Head of caudate nucleus (tissue), 42 donors: ENCODE results near the gene OR51D1.

ENCODE experiments used
- DNase-seq, 42 donors: peaks; one replicate each; pipeline versions ENCODE4 v3.0.0 to v3.0.0-alpha.2; 2020 to 2021; ENCODE audit warnings: mixed read lengths in 7 of 42
- intact Hi-C: fragments of 100-400 bp; cut with DNase I; formaldehyde crosslinking; loops from one replicate; pipeline ENCODE4 v1.15.0; 2022

The OR51D1 gene, protein sequence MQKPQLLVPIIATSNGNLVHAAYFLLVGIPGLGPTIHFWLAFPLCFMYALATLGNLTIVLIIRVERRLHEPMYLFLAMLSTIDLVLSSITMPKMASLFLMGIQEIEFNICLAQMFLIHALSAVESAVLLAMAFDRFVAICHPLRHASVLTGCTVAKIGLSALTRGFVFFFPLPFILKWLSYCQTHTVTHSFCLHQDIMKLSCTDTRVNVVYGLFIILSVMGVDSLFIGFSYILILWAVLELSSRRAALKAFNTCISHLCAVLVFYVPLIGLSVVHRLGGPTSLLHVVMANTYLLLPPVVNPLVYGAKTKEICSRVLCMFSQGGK

DNA sequence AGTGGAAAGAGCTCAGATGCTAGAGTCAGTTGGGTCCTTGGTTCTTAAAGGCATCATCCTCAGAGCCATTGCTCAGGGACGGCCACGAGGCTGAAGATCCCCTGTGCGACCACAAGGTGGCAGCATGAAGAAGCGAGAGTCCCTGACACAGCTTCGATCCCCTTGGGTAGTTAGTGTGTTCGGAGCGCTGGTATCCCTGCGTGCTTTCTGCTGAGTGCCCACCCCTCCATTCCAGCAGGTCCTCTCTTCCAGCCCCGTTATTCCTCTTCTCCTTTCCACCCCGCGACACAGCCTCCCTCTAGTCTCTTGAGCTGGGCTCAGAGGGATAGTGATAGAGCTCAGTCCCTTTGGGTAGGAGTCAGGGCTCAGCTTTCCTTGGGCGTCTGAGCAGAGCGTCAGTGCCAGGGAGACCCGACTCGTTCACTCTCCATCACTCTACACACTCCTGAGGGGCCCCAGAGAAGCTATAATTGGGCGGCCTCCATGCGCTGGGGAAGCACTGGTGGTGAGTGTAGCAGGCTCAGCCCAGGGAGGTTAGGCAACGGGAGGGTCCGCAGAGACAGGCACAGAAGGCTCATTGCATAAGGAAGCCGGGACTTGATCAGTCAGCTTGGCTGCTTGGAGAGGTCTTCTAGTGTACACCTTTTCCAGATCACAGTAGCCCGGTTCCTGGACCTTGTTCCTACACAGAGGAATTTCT, at the start of gene OR51D1:
Gene OR51D1, plus strand, starts transcription at position 516 of the 700 bp plus-strand sequence. CDS start 2,314 bp downstream, outside the sequence.
- intact Hi-C loops = loop anchor here (10.0 kb wide), 1 partner anchor 368 kb away; no protein-coding TSS in a partner anchor
- DNase-seq = peak; percentile 40 to 90 (median 78)

DNA sequence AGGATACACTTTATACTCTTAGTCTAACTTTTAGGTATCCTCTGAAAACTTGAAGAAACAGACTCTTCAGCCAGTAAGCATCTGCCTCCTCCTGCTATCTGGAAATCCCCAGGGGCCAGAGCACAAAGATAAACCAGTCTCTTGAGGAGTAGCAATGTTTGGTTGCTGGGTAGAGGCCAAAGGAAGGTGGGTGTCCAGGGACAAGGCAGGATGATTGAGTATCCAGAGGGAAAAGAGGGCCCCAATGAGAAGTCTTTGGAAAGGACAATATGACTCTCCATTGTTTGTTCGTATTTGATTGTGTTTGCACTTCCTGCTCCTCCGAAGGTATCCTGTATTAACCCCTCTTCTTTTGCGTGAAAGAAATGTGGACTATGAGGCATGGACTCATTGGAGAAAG, 48.3 kb upstream of the OR51D1 start:
- intact Hi-C loops = no loop called here
- DNase-seq = no peak

DNA sequence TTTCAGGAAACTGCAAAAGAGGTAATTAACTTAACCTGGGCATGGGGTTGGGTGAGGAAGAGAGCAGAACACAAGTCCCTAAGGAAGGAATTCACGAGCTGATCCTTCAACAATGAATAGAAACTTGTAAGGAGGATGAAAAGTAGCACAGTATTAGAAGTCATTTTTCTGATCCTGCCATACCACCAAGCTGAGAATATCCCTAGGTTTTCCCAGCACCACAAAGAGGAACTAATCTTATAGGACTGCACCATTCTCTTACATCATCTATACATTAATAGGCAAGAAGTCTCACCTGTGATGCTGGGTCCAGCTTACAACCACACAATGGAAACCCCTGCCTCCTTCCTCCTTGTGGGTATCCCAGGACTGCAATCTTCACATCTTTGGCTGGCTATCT, 43.5 kb upstream of the OR51D1 start, which contains the start of gene OR52I1:
Gene OR52I1, plus strand, starts transcription at position 301 of the 400 bp plus-strand sequence. Its CDS starts 0 bp downstream, at position 301.
- DNase-seq = no peak
- intact Hi-C loops = no loop called here

DNA sequence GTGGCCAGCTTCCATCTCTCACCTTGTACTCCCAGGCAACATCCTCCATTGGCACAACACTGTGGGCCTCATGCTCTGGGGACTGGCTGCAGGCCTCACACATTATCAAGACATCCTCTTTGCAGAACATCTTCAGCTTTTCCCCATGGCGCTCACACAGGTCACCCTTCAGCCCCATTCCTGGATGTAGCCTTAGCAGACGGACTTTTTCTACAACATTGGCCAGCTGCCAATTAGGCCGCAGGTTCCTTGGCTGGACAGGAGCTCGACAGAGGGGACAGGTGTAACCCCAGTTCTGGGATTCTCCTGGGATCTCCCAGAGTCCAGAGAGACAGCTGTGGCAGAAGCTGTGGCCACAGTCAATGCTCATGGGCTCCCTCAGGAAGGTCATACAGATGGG, 32.2 kb upstream of the OR51D1 start:
- no peak for DNase-seq
- intact Hi-C loops = no loop called here

DNA sequence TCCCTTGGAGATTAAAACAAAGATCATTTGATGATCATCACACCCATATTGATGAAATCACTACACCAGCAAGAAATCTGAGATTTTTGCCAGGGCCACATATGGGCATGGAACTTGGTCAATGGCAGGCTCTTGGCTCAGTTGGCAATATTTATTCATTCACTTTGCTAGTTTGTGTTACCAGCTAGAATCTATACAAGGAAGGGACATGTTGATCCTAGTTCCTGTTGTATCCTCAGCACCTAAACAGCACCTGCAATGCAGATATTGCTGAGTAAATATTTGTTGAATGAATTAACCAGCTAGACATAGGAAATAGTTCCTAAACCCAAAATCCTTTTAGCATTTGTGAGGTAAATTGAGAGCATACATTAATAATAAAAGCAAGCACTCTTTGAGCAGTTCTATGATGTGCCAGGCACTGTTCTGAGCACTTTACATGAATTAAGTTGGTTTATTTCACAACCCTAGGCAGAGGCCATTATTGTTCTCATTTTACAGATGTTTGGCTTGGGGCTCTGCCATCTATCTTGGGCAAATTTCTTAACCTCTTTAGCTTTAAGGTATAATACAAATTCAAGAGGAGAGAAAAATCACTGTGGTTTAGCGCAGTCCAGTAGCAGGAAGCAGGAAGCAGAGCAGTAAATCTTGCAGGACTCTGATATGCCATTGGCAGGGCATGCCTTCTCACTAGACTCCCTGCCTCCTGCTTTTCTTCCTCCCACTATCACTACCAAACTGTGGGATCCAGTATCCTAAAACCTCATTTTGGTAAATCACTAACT, 30.9 kb upstream of the OR51D1 start:
- no peak for DNase-seq
- intact Hi-C loops = no loop called here

DNA sequence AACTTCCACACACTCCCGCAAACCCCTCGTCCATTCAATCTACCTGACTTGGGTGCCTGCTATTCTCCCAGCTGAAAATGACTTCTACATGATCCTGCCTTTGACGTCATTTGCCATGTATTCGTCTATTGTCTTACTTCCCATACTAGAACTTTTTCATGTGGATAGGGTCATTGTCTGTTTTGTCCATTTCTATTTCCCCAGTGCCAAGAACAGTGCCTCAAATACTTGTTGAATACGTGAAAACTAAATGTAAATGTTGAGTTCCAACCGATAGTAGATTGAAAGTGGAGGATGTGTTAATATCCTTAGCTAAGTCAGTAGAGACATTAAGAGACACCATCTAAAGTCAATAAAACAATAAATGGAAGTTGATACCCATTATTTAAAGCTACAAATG, 30.2 kb upstream of the OR51D1 start:
- intact Hi-C loops = no loop called here
- no peak for DNase-seq

DNA sequence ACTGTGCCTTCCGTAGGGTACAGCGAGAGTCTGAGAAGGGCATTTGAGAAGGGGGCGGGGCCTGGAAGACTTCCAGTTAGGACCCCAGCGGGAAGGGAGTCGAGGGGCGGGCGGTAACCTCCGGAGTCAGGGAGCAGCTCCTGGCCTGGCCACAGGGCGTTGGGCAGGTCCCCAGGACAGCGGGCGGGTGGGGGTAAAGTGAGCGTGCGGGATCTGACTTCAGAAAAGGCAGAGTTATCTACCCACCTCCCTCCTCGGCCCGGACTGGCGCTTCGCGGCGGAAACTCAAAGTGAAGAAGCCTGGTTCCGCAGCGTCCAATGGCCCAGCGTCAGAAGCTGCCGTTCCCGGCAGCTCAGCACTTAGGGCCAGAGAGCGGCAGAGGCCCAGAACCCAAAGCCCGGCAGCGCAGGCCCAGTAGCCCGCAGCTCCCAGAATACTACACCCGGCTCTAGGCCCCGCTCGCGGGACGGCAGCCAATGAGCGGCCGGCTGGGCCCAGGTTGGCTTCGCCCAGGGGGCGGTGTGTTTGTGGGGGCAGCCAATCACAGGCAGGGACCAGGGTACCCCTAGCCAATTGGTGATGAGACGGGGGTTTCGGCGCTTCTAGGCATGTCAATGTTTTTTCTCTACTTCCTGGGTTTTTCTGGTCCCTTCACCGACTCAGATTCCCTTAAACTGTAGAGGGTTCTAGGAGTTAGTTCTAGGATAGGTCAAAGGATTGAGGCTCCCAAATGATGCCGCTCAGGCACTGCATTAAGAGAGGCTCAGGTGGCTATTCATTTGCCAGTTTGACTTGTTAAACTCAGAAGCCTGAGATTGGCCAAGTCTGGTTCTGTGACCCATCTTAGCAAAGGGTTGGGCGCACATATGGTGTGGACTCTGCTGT, 29.3 kb upstream of the OR51D1 start, which contains the start of gene TRIM68:
Gene TRIM68, minus strand, starts transcription at position 451 of the 886 bp plus-strand sequence. CDS start 2,727 bp downstream, outside the sequence.
- intact Hi-C loops = no loop called here
- DNase-seq = peak; percentile 93 to 99 (median 98)

DNA sequence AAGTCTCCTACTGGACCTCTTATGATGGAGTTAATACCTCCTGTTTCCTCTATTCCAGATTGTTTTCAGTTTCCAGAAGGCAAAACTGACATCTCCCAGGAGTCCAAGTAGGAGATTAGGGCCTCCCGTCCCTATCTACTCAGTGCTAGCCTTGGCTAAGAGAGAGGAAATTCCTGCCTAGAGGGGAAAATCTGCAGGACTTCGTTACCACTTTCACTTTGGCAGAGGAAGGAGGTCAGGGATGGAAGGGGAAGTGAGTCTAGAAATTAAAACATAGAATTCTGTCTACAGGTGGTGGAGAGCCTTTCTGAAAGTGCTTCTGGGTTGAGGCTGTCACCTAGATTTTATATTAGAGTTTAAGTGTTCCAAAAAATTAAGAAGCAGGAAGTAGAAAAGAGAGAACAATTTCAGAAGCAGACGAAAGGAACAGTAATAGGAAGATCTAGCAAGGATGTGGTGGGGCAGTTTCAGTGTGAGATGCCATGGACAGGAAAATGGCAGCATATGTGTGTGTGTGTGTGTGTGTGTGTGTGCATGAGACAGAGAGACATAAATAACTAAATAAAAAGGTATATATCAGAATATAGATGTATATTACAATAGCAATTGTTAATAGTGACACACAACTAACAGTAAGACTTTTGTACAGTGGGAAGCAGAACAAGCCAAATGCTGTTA, 26.9 kb upstream of the OR51D1 start:
- intact Hi-C loops = no loop called here
- no peak for DNase-seq

DNA sequence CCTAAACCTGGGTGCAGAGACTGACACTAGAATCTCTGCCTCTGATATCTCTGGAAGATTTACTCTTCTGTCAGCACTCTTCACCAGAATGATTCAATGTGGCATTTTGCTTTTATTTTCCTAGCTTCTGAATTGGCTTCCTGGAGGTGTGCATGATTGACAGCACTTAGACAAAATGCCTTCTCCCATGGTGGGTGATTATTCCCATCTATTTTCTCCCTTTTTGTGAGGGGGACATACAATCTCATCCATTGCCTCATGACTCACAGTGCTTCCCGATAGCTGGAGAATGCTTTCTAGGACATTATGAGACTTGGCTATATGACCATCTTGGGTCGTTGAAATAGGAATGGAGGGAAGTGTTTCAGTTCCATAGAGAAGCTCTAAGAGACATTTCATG, 25.3 kb upstream of the OR51D1 start:
- no peak for DNase-seq

DNA sequence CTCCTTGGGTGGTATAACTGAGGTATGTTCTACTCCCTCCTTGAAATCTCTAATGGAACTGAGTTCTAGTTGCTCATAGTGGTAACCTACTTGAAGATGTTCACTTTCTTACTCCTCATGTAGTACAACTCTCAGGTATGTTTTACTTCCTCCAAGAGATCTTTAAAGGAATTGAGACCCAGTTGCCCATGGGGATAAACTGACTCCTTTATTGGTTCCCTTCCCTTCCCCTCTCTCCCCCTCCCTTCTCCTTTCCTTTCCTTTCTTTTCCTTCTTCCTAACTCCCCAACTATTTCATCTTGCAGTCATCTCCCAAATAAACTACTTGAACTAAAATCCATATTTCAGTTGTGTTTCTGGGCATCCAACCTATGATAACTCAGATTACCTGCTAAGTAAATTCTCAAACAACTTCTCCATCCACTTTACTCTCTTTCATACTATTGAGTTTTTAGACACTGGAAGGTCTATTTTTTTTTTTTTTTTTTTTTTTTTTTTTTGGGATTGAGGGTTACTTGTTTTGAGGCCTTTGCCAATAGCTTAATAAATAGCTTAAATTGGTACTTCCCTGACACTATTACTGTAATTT, 21.3 kb upstream of the OR51D1 start:
- intact Hi-C loops = no loop called here

More for the DNA sequence above, 25.3 kb upstream of the OR51D1 start:
- intact Hi-C loops = no loop called here

DNA sequence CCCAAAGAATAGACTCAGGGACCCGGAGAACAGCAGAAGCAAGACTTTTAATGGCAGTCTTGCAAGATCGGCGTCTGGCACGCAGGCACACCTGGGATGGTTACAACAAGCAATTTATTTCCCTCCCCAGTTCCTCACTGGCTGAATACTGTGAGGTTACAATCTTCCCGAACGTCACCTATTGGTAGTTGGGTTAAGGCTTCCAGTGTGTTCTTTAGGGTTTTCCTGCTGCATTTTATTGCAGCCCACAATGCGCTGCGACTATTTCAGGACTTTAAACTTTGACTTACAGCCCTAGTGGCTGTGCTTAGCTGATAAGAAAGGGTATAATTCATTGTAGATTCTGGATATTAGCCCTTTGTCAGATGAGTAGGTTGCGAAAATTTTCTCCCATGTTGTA, 17.8 kb upstream of the OR51D1 start:
- DNase-seq = no peak
- intact Hi-C loops = no loop called here

More for the DNA sequence above, 21.3 kb upstream of the OR51D1 start:
- DNase-seq = no peak

DNA sequence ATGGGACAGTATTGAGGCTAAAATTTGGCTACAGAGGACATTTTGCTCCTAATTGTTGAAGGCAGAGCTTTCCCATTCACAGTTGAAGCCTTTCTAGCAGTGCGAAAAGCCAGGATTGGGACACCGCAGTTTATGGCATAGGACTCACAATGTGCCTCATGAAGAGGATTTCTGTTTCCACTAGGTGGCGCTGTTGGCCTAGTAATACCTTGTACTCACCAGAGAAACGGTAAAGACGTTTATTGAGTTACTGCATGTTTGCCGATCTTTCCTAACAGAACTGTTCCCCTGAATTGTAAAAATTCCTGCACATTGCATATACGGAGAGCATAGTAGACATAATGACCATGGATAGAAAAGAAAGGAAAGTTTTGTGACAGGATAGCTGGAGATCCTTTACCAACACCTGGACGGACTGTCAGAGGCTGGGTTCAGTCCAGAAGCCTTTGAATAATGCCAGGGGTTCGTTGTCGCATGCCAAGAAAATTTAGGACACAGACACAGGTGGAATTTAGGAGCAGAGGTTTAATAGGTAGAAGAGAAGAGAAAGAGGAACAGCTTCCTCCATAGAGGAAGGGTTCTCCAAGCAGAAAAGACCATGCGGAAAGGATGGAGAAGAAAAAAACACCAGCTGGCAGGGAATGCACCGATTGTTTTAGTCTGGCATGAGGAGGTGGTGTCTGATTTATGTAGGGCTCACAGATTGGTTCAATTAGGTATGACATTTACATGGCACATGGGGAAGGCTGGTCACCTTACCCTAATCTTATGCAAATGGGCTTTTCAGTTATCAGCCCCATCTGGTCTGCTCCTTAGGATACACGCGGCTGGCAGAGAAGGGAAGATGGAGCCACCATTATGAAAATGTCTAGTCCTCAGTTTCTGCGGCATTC, 10.8 kb upstream of the OR51D1 start:
- intact Hi-C loops = no loop called here
- peak in 35 of 42 donors; percentile 11 to 82 (median 54) for DNase-seq

DNA sequence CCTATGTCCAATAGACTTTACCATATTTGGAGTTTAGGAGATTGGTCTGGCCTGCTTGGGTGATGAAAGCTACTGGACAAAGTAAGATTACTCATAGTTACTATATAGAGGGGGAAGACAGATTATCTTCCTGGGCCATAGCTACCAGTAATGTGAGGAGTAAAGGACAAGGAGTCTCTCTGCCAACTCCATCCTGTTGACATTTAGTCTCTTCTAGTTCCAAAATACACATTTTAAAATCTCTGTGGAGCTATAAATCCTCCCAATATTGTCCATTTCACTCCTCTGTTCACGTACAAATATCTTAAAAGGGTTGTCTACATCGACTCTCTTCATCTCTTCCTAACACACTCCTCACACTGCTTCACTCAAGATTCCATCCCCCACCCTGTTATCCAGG, 1.1 kb upstream of the OR51D1 start:
- no peak for DNase-seq
- intact Hi-C loops = loop anchor here (10.0 kb wide), 1 partner anchor 369 kb away; no protein-coding TSS in a partner anchor

DNA sequence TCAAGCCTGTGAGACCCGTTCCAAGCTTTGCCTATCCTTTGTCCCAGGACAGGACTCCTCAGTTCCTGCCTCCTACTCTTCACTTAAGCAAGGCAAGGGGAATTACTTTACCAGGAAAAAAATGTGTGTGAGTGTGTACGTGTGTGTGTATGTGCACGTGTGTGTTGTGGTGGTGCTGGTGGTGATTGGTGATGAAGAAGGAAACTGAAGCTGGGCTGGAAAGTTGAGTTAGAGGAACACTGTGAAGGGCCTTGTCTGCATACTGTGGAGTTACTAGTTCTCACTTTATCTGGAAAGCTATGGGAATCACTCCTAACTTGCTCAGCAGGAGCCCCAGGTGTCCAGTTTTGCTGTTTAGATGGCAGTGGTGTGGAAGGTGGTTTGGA, 378 bp downstream of the OR51D1 start:
- no peak for DNase-seq
- intact Hi-C loops = loop anchor here (10.0 kb wide), 1 partner anchor 367 kb away; no protein-coding TSS in a partner anchor

DNA sequence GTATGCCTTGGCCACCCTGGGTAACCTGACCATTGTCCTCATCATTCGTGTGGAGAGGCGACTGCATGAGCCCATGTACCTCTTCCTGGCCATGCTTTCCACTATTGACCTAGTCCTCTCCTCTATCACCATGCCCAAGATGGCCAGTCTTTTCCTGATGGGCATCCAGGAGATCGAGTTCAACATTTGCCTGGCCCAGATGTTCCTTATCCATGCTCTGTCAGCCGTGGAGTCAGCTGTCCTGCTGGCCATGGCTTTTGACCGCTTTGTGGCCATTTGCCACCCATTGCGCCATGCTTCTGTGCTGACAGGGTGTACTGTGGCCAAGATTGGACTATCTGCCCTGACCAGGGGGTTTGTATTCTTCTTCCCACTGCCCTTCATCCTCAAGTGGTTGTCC, 2.7 kb downstream of the OR51D1 start:
- no peak for DNase-seq
- intact Hi-C loops = loop anchor here (10.0 kb wide), 1 partner anchor 365 kb away; no protein-coding TSS in a partner anchor

DNA sequence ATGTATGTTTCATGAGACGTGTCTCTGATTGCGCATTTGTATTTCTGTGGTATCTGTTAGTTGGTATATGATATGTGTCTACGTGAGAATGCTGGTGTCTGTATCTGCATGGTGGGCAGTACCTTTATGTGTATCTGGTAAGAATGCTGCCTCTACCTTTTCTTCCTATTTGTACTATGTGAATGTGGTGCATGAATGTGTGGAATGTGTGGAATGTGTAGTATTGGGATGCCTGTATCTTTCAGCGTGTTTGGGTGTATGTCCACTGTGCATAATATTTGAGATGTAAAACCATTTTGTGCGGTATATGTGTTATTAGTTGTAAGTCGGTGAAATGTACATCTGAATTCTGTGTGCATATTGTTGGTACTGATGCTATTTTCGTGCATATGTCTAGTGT, 4.2 kb downstream of the OR51D1 start:
- intact Hi-C loops = no loop called here
- no peak for DNase-seq
